Measurements from ENCODE around the gene ACVR1C.

Gene ACVR1C

DNA sequence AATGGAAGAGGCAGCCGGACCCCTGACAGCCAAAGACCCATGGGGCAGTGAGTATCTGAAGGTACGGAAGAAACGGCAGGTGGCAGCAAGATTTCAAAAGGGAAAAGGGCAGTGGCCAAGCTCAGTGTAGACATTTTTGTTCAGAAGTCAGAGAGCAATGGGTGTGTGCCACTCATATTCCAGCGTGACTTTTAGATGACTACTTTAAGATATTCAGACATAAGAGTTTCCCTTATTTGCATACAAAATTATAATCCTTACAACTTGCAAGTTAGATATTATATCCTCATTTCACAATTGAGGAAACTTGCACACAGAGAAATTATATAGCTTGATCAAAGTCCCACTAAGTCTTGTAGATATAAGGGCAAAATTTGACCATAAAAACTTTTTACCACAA lies 124.0 kb downstream of the ACVR1C start:
- H3K4me3 ChIP-seq (ENCODE audit: low read depth, low read length) = no peak overlapping the region
- TF ChIP-seq, protein P1, sequence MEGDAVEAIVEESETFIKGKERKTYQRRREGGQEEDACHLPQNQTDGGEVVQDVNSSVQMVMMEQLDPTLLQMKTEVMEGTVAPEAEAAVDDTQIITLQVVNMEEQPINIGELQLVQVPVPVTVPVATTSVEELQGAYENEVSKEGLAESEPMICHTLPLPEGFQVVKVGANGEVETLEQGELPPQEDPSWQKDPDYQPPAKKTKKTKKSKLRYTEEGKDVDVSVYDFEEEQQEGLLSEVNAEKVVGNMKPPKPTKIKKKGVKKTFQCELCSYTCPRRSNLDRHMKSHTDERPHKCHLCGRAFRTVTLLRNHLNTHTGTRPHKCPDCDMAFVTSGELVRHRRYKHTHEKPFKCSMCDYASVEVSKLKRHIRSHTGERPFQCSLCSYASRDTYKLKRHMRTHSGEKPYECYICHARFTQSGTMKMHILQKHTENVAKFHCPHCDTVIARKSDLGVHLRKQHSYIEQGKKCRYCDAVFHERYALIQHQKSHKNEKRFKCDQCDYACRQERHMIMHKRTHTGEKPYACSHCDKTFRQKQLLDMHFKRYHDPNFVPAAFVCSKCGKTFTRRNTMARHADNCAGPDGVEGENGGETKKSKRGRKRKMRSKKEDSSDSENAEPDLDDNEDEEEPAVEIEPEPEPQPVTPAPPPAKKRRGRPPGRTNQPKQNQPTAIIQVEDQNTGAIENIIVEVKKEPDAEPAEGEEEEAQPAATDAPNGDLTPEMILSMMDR (IDR thresholded peaks at IDR 0.05; ENCODE audit: insufficient read depth, low read depth, low read length, missing control alignments) = no peak
- no peak for DNase-seq (ENCODE audit: low read depth)

DNA sequence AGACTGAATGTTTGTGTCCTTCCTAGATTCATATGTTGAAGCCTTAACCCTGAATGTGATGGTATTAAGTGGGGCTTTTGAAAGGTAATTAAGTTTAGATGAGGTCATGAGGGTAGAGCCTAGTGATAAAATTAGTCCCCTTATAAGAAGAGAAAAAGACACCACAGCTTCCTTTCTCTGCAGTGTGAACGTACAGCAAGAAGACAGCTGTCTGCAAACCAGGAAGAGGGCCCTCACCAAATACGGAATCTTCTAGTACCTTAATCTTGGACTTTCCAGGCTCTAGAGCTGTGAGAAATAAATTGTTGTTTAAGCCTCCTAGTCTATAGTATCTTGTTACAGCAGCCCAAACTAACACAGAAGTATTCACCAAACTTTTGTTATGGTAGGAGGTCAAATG lies 127.6 kb downstream of the ACVR1C start:
- TF ChIP-seq, protein P1 (IDR thresholded peaks at IDR 0.05; ENCODE audit: insufficient read depth, low read depth, low read length, missing control alignments) = no peak
- H3K4me3 ChIP-seq (ENCODE audit: low read depth, low read length) = no peak overlapping the region
- DNase-seq (ENCODE audit: low read depth) = no peak

DNA sequence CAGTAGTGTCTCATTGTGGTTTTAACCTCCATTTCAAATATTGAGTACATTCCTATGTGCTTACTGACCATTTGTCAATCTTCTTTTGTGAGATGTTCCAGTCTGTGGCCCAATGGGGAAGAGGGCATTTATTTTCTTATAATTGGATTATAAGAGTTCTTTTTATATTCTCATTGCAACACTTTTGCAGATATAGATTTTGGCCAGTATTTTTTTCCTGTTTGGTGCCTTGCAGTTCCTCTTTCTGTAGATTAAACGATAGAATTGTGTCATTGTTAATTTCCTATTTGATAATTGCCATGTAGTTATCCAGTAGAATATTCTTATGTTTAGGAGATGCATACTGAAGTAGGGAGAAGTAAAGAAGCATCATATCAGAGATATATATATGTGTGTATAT lies 128.3 kb downstream of the ACVR1C start:
- no peak overlapping the region for H3K4me3 ChIP-seq (ENCODE audit: low read depth, low read length)
- TF ChIP-seq, protein P1 (IDR thresholded peaks at IDR 0.05; ENCODE audit: insufficient read depth, low read depth, low read length, missing control alignments) = no peak
- no peak for DNase-seq (ENCODE audit: low read depth)

GRCh38 chr2:157498483-157498882 lies 130.2 kb downstream of the ACVR1C start:
- TF ChIP-seq, protein P1 (IDR thresholded peaks at IDR 0.05; ENCODE audit: insufficient read depth, low read depth, low read length, missing control alignments) = no peak
- DNase-seq (ENCODE audit: low read depth) = no peak

GRCh38 chr2:157497638-157498314 lies 130.9 kb downstream of the ACVR1C start:
- TF ChIP-seq, protein P1 (IDR thresholded peaks at IDR 0.05; ENCODE audit: insufficient read depth, low read depth, low read length, missing control alignments) = peak; percentile 76
- no peak overlapping the region for H3K4me3 ChIP-seq (ENCODE audit: low read depth, low read length)
- peak; percentile 50 for DNase-seq (ENCODE audit: low read depth)

More at GRCh38 chr2:157498483-157498882, 130.2 kb downstream of the ACVR1C start:
- no peak overlapping the region for H3K4me3 ChIP-seq (ENCODE audit: low read depth, low read length)

GRCh38 chr2:157492189-157492773 lies 136.4 kb downstream of the ACVR1C start:
- DNase-seq (ENCODE audit: low read depth) = peak; percentile 84
- TF ChIP-seq, protein P1 (IDR thresholded peaks at IDR 0.05; ENCODE audit: insufficient read depth, low read depth, low read length, missing control alignments) = peak; percentile 70
- no peak overlapping the region for H3K4me3 ChIP-seq (ENCODE audit: low read depth, low read length)

Data from GM12865 (cell line).